Osteocyte (in vitro differentiated cells): ENCODE results near the gene MEX3A. TPM values are rescaled to one million over a fixed set of nuclear protein-coding genes. Genes with fewer than 3 reads are reported as not detected.

Experiments used
- DNase-seq: peaks from one replicate; pipeline ENCODE4 v3.0.0; 2021; ENCODE audit warnings: mixed read lengths; ENCODE audit not compliant: unreplicated experiment; ENCODE audit errors: extremely low spot score
- H3K27ac Mint-ChIP-seq: one replicate; pipeline ENCODE4 v1.8.0; 2021; ENCODE audit warnings: mild to moderate bottlenecking, mixed read lengths; ENCODE audit not compliant: unreplicated experiment
- H3K27me3 Mint-ChIP-seq: one replicate; pipeline ENCODE4 v1.8.0; 2021; ENCODE audit warnings: mixed read lengths; ENCODE audit not compliant: unreplicated experiment
- H3K36me3 Mint-ChIP-seq: one replicate; pipeline ENCODE4 v1.8.0; 2021; ENCODE audit warnings: mixed read lengths; ENCODE audit not compliant: unreplicated experiment
- H3K4me1 Mint-ChIP-seq: one replicate; pipeline ENCODE4 v1.8.0; 2021; ENCODE audit warnings: mixed read lengths; ENCODE audit not compliant: unreplicated experiment
- H3K4me3 Mint-ChIP-seq: one replicate; pipeline ENCODE4 v1.8.0; 2021; ENCODE audit warnings: mild to moderate bottlenecking, moderate library complexity, mixed read lengths; ENCODE audit not compliant: unreplicated experiment
- H3K9me3 Mint-ChIP-seq: one replicate; pipeline ENCODE4 v1.8.0; 2021; ENCODE audit warnings: mixed read lengths; ENCODE audit not compliant: unreplicated experiment
- total RNA-seq: library from RNA; stranded (reverse); gene quantifications from 2 replicates; pipeline ENCODE4 v1.2.1, GENCODE V29; 2021
- TF ChIP-seq, protein P1 (sequence below): fragments of 200-600 bp; sonication (generic); IDR thresholded peaks from 2 replicates; pipeline ENCODE4 v1.5.0; 2021; ENCODE audit warnings: antibody characterized with exemption, mild to moderate bottlenecking, moderate library complexity

The MEX3A gene
- total RNA-seq, 1 donor from 2014 or later: 20.7 TPM

DNA sequence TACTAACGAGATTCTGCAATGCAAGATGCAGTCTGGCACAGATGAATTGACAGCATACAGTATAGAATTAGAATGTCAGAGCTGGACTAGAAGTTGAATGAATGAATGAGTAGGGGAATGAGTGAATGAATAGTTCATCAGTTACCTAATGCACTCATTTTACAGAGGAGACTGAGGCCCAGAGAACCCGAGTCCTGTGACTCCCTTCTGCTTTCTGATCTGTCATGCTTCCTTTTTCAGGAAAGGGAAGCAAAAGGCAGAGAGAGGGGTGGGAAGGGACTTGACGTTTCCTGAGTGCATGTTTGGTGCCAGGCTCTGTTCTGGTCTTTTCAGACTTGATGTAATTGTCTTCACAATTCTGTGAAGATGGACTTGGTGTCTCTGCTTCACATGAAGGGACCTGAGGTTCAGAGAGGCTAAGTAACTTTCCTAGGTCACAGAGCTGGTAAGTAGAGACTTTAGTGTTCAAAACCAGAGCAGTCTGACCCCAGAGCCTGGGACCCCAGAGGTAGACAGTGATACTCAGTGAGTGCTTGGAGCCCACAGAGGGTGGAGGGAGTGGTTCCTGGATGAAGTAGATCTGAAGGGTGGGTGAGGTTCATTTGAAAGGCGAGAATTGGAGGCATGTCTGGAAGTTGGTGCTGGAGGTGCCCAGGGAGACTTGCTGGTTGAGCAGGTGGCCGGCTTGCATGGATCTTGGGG lies 8.0 kb upstream of the MEX3A start:
- Mint-ChIP-seq H3K36me3 (peaks cover 2% of the 10 kb centered on the region), H3K4me1 (peaks cover 25% of the 10 kb centered on the region), H3K4me3 (no peak overlapping the region), H3K27me3 (no peaks in the 10 kb centered on the region), H3K9me3 (no peaks in the 10 kb centered on the region), H3K27ac (peak overlapping the region; percentile 31)
- TF ChIP-seq, protein P1, sequence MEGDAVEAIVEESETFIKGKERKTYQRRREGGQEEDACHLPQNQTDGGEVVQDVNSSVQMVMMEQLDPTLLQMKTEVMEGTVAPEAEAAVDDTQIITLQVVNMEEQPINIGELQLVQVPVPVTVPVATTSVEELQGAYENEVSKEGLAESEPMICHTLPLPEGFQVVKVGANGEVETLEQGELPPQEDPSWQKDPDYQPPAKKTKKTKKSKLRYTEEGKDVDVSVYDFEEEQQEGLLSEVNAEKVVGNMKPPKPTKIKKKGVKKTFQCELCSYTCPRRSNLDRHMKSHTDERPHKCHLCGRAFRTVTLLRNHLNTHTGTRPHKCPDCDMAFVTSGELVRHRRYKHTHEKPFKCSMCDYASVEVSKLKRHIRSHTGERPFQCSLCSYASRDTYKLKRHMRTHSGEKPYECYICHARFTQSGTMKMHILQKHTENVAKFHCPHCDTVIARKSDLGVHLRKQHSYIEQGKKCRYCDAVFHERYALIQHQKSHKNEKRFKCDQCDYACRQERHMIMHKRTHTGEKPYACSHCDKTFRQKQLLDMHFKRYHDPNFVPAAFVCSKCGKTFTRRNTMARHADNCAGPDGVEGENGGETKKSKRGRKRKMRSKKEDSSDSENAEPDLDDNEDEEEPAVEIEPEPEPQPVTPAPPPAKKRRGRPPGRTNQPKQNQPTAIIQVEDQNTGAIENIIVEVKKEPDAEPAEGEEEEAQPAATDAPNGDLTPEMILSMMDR: no peak
- DNase-seq: no peak

DNA sequence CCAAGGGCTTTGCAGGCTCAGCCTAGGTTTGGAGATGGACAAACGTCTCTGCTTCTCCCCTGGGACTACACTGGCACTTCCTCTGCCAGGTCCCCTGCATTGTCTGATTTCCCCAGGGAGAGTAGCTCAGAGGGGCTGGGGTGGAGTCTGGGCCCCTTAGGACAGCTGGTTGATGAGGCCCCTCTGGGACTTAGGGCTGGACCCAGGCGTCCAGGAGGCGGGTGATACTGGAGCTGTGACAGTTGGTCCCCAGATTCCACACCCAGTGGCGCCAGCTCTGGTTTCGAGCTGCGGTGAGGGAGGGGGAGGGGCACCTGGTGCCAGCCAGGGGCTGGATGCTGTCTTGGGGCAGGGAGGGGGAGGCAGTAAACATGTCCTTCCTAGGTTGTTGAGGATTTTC lies 7.4 kb upstream of the MEX3A start:
- H3K4me3 Mint-ChIP-seq: no peak overlapping the region

DNA sequence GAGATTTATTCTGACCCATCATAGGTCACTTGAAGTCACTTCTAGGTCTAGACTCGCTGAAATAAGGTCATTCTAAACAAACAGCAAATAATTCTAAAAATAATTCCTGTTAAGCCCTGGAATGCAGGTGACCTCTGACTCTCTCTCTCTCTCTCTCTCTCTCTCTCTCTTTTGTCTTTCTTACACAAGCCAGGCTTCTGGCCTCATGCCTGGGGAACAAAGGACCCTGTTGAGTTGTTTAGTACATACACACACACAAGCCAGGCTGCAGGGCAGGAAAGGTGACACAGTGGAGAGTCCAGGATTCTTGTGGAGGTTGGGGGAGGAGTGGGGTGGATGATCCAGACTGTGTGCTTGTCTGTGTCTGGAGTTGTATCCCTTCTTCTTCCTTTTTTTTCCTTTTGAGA lies 4.0 kb upstream of the MEX3A start:
- Mint-ChIP-seq H3K4me3 (no peak overlapping the region), H3K9me3 (no peaks in the 10 kb centered on the region), H3K27ac (peak overlapping the region; percentile 38), H3K36me3 (no peaks in the 10 kb centered on the region), H3K27me3 (no peaks in the 10 kb centered on the region), H3K4me1 (peaks cover 47% of the 10 kb centered on the region)
- DNase-seq: no peak
- TF ChIP-seq, protein P1: no peak

More for the DNA sequence above, 7.4 kb upstream of the MEX3A start:
- DNase-seq: no peak
- Mint-ChIP-seq H3K4me1 (peaks cover 31% of the 10 kb centered on the region), H3K27me3 (no peaks in the 10 kb centered on the region), H3K36me3 (peaks cover 2% of the 10 kb centered on the region), H3K27ac (no peak overlapping the region), H3K9me3 (no peaks in the 10 kb centered on the region)
- TF ChIP-seq, protein P1: no peak

DNA sequence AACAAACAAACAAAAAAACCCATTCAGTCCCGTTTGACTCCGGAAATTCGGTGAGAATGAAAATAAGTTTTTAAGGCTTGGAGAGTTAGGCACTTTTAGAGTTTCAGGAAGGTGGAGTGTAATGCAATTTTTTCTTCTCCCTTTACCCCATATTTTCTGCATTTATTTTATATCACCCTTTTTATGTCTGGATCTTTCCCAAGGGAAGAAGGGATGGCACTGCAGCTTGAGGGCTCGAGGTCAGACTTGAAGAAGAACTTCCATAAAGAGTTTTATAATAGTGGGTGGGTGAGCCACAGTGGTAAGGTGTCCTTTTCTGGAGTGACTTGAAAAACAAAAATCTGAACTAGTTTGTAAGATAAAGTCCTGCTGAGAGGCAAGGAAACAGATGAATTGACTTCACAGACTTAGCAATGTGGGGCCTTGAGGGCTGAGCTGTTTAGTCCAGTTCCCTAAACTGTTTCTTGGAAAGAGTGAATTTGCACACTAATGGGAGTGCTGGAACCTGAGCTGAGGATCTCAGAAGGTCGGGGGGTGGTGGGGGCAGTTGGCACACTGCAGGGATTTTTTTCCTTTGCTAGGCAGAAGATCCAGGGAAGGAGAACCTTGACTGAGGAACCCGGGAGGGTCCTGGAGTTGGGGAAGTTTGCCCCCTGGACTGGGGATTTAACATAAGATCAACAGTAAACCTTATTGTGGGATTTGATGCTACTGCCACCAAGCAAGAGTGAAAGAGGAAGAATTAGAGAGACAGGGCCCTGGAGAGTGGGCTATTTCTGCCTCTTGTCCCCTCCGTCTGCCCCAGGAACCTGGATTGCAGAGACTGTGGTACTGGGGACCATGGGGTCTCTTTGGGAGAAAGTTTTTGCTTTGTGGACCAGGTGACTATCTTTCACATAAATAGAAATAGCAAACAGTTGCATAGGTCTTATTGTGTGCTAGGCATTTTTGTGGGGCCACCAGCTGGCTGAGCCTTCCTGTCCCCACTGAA lies 1.8 kb upstream of the MEX3A start:
- Mint-ChIP-seq H3K9me3 (no peaks in the 10 kb centered on the region), H3K4me1 (peaks cover 60% of the 10 kb centered on the region), H3K27me3 (no peaks in the 10 kb centered on the region), H3K36me3 (no peaks in the 10 kb centered on the region), H3K27ac (peak overlapping the region; percentile 87), H3K4me3 (peak overlapping the region; percentile 93)
- DNase-seq: no peak
- TF ChIP-seq, protein P1: no peak

DNA sequence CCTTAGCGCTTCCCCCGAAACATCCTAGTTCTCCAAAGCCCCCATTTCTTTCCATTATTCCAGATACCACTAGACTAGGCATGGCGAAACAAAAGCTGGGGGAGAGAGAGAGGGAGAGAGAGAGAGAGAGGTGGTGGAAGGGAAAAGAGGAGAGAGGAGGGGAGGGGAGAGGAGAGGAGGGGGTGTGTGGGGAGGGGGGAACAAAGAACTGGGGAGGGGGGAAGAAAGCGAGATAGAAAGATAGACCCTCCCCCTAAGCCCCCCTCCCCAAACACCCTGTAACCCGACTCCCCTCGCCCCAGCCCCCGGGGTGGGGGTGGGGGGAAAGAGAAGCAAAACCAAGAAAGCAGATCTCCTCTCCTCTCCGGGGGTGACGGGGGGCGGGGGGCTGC lies 352 bp downstream of the MEX3A start:
- peak overlapping the region; percentile 93 for H3K4me3 Mint-ChIP-seq
- peaks cover 5% of the 10 kb centered on the region for H3K36me3 Mint-ChIP-seq
- TF ChIP-seq, protein P1: no peak
- no peak for DNase-seq
- H3K27me3 Mint-ChIP-seq: no peaks in the 10 kb centered on the region
- H3K27ac Mint-ChIP-seq: peak overlapping the region; percentile 85
- H3K9me3 Mint-ChIP-seq: no peaks in the 10 kb centered on the region
- peaks cover 76% of the 10 kb centered on the region for H3K4me1 Mint-ChIP-seq
